ENCODE measurements around the gene AFF1. TPM values are rescaled to one million over a fixed set of nuclear protein-coding genes. Genes with fewer than 3 reads are reported as not detected.
"Not testable (repeated sequence)": the region's sequence is repeated elsewhere in the genome, so short reads cannot be mapped to it uniquely, and the experiment has no call there.

AFF1 gene
- total and polyA plus RNA-seq, 4 experiments from 2014 or later, result 13.6 to 108 (median 66.4) TPM

GRCh38 chr4:87007528-87008446 is 73.0 kb downstream of the AFF1 start:
- H3K27ac Mint-ChIP-seq, result peak overlapping the region; percentile 81 to 97 (median 88)
- POLR2A ChIA-PET (ENCODE audit: partially characterized antibody), result interaction anchor here (0.7 to 10.2 kb wide), 14 partner anchors 9 to 211 kb away, joined by 3 to 376 read pairs (median 6); partner anchors contain the start of gene AFF1
- Histone ChIP-seq H3K27ac (ENCODE audit: low read depth, low read length) (peak overlapping the region; percentile 83), H3K36me3 (ENCODE audit: insufficient read depth, low read length) (no peaks in the 10 kb centered on the region), H3K4me3 (ENCODE audit: low read length in 2 of 2) (peak overlapping the region; percentile 82 to 86), H3K9me3 (ENCODE audit: control insufficient read depth in 1 of 2, low read length in 2 of 2) (no peaks in the 10 kb centered on the region), H3K4me1 (ENCODE audit: insufficient read depth, low read length) (peaks cover 62% of the 10 kb centered on the region), H3K27me3 (ENCODE audit: insufficient read depth, low read length) (no peaks in the 10 kb centered on the region)
- H3K4me3 Mint-ChIP-seq, result peak overlapping the region; percentile 88 to 96 (median 94)
- peaks cover 54 to 65% (median 61%) of the 10 kb centered on the region in 4 donors for H3K4me1 Mint-ChIP-seq
- CTCF ChIA-PET (ENCODE audit: partially characterized antibody), result interaction anchor here (0.7 to 7.0 kb wide), 10 partner anchors 8 to 95 kb away, joined by 3 to 99 read pairs (median 6); partner anchors contain the start of gene AFF1
- peaks cover 0 to 1% (median 0%) of the 10 kb centered on the region in 8 donors for H3K9me3 Mint-ChIP-seq
- H3K27me3 Mint-ChIP-seq, result no peaks in the 10 kb centered on the region
- peak; percentile 9 to 50 (median 16) for DNase-seq
- peaks cover 0 to 11% of the 10 kb centered on the region in 2 donors for H3K36me3 Mint-ChIP-seq
- intact Hi-C loops (cut with micrococcal nuclease), result loop anchor here (2.0 to 5.0 kb wide), 3 partner anchors 65 to 1275 kb away; partner anchors contain the start of genes NUDT9 and PPM1K

GRCh38 chr4:87009095-87009648 is 74.4 kb downstream of the AFF1 start:
- Histone ChIP-seq H3K4me1 (ENCODE audit: insufficient read depth, low read length) (peaks cover 75% of the 10 kb centered on the region), H3K9me3 (ENCODE audit: control insufficient read depth in 1 of 2, low read length in 2 of 2) (no peaks in the 10 kb centered on the region), H3K36me3 (ENCODE audit: insufficient read depth, low read length) (no peaks in the 10 kb centered on the region), H3K4me3 (ENCODE audit: low read length in 2 of 2) (no peak overlapping the region), H3K27me3 (ENCODE audit: insufficient read depth, low read length) (no peaks in the 10 kb centered on the region), H3K27ac (ENCODE audit: low read depth, low read length) (no peak overlapping the region)
- Mint-ChIP-seq H3K36me3 (peaks cover 0 to 11% of the 10 kb centered on the region in 2 donors), H3K4me1 (peaks cover 61 to 75% (median 68%) of the 10 kb centered on the region in 4 donors), H3K4me3 (peak overlapping the region; percentile 17 to 87 (median 76)), H3K27me3 (no peaks in the 10 kb centered on the region), H3K9me3 (peaks cover 0 to 1% (median 0%) of the 10 kb centered on the region in 8 donors), H3K27ac (peak overlapping the region in 3 of 7 donors; percentile 14 to 91 (median 75))
- no peak for DNase-seq
- POLR2A ChIA-PET (ENCODE audit: partially characterized antibody), result interaction anchor here (0.9 to 10.2 kb wide), 4 partner anchors 9 to 94 kb away, joined by 3 to 376 read pairs (median 4); partner anchors contain the start of gene AFF1
- CTCF ChIA-PET (ENCODE audit: partially characterized antibody), result interaction anchor here (1.0 to 7.0 kb wide), 4 partner anchors 32 to 86 kb away, joined by 3 to 99 read pairs (median 32); partner anchors contain the start of gene AFF1
- intact Hi-C loops (cut with micrococcal nuclease), result loop anchor here (5.0 kb wide), 2 partner anchors 63 to 1273 kb away; partner anchors contain the start of gene PPM1K

- Mint-ChIP-seq H3K4me3 (peak overlapping the region in 3 of 8 donors; percentile 32 to 87 (median 80)), H3K4me1 (peaks cover 65 to 80% (median 72%) of the 10 kb centered on the region in 4 donors), H3K27me3 (no peaks in the 10 kb centered on the region), H3K36me3 (peaks cover 0 to 11% of the 10 kb centered on the region in 2 donors), H3K9me3 (peaks cover 0 to 1% (median 0%) of the 10 kb centered on the region in 8 donors), H3K27ac (no peak overlapping the region)
- Histone ChIP-seq H3K4me1 (ENCODE audit: insufficient read depth, low read length) (peaks cover 76% of the 10 kb centered on the region), H3K4me3 (ENCODE audit: low read length in 2 of 2) (no peak overlapping the region), H3K27ac (ENCODE audit: low read depth, low read length) (no peak overlapping the region), H3K36me3 (ENCODE audit: insufficient read depth, low read length) (no peaks in the 10 kb centered on the region), H3K27me3 (ENCODE audit: insufficient read depth, low read length) (no peaks in the 10 kb centered on the region), H3K9me3 (ENCODE audit: control insufficient read depth in 1 of 2, low read length in 2 of 2) (no peaks in the 10 kb centered on the region)
- CTCF ChIA-PET (ENCODE audit: partially characterized antibody), result interaction anchor here (0.6 to 7.0 kb wide), 5 partner anchors 29 to 559 kb away, joined by 3 to 99 read pairs (median 11); partner anchors contain the start of gene AFF1
- intact Hi-C loops (cut with micrococcal nuclease), result no loop called here
- DNase-seq, result no peak
- POLR2A ChIA-PET (ENCODE audit: partially characterized antibody), result interaction anchor here (1.3 to 10.2 kb wide), 2 partner anchors 10 to 72 kb away, joined by 3 to 376 read pairs; partner anchors contain the start of gene AFF1
Measured at GRCh38 chr4:87010192-87010591, 75.4 kb downstream of the AFF1 start.

- Histone ChIP-seq H3K9me3 (ENCODE audit: control insufficient read depth in 1 of 2, low read length in 2 of 2) (no peaks in the 10 kb centered on the region), H3K4me1 (ENCODE audit: insufficient read depth, low read length) (peaks cover 74% of the 10 kb centered on the region), H3K27me3 (ENCODE audit: insufficient read depth, low read length) (no peaks in the 10 kb centered on the region), H3K27ac (ENCODE audit: low read depth, low read length) (no peak overlapping the region), H3K4me3 (ENCODE audit: low read length in 2 of 2) (no peak overlapping the region), H3K36me3 (ENCODE audit: insufficient read depth, low read length) (no peaks in the 10 kb centered on the region)
- DNase-seq, result no peak
- Mint-ChIP-seq H3K27me3 (no peaks in the 10 kb centered on the region), H3K9me3 (peaks cover 0 to 1% (median 0%) of the 10 kb centered on the region in 8 donors), H3K36me3 (peaks cover 0 to 5% of the 10 kb centered on the region in 2 donors), H3K4me1 (peaks cover 59 to 84% (median 70%) of the 10 kb centered on the region in 4 donors), H3K27ac (peak overlapping the region in 2 of 7 donors; percentile 18 to 22), H3K4me3 (peak overlapping the region in 5 of 8 donors; percentile 3 to 47 (median 35))
- CTCF ChIA-PET (ENCODE audit: partially characterized antibody), result interaction anchor here (0.9 to 2.7 kb wide), 5 partner anchors 57 to 89 kb away, joined by 3 to 8 read pairs (median 4); partner anchors contain the start of gene AFF1
- POLR2A ChIA-PET (ENCODE audit: partially characterized antibody), result interaction anchor here (10.2 kb wide), 1 partner anchor 74 kb away, joined by 376 read pairs; the partner anchor contains the start of gene AFF1
- intact Hi-C loops (cut with micrococcal nuclease), result no loop called here
Measured at GRCh38 chr4:87011340-87012034, 76.7 kb downstream of the AFF1 start.

- intact Hi-C loops (cut with micrococcal nuclease), result no loop called here
- Histone ChIP-seq H3K27me3 (ENCODE audit: insufficient read depth, low read length) (no peaks in the 10 kb centered on the region), H3K4me1 (ENCODE audit: insufficient read depth, low read length) (peaks cover 77% of the 10 kb centered on the region), H3K4me3 (ENCODE audit: low read length in 2 of 2) (no peak overlapping the region), H3K36me3 (ENCODE audit: insufficient read depth, low read length) (no peaks in the 10 kb centered on the region), H3K27ac (ENCODE audit: low read depth, low read length) (no peak overlapping the region), H3K9me3 (ENCODE audit: control insufficient read depth in 1 of 2, low read length in 2 of 2) (no peaks in the 10 kb centered on the region)
- H3K4me3 Mint-ChIP-seq, result peak overlapping the region in 6 of 8 donors; percentile 3 to 63 (median 30)
- peaks cover 0 to 5% of the 10 kb centered on the region in 2 donors for H3K36me3 Mint-ChIP-seq
- H3K9me3 Mint-ChIP-seq, result no peaks in the 10 kb centered on the region
- peak overlapping the region in 2 of 7 donors; percentile 1 to 54 for H3K27ac Mint-ChIP-seq
- H3K4me1 Mint-ChIP-seq, result peaks cover 63 to 94% (median 76%) of the 10 kb centered on the region in 4 donors
- peak in 1 of 5 donors; percentile 7 for DNase-seq
- no peaks in the 10 kb centered on the region for H3K27me3 Mint-ChIP-seq
- ChIA-PET POLR2A (ENCODE audit: partially characterized antibody) (interaction anchor here (10.2 kb wide), 1 partner anchor 75 kb away, joined by 376 read pairs; the partner anchor contains the start of gene AFF1), CTCF (ENCODE audit: partially characterized antibody) (interaction anchor here (0.7 to 2.7 kb wide), 4 partner anchors 56 to 90 kb away, joined by 3 to 8 read pairs (median 4); no protein-coding TSS in a partner anchor)
Measured at GRCh38 chr4:87012265-87012953, 77.6 kb downstream of the AFF1 start.

GRCh38 chr4:87012954-87013308 is 78.1 kb downstream of the AFF1 start:
- H3K4me3 ChIP-seq (ENCODE audit: low read length in 2 of 2); H3K27me3 Mint-ChIP-seq; H3K27ac ChIP-seq (ENCODE audit: low read depth, low read length); intact Hi-C loops (cut with micrococcal nuclease); H3K9me3 ChIP-seq (ENCODE audit: control insufficient read depth in 1 of 2, low read length in 2 of 2); H3K36me3 Mint-ChIP-seq; H3K27me3 ChIP-seq (ENCODE audit: insufficient read depth, low read length); H3K27ac Mint-ChIP-seq; H3K9me3 Mint-ChIP-seq; DNase-seq; H3K36me3 ChIP-seq (ENCODE audit: insufficient read depth, low read length): not testable (repeated sequence)
- ChIA-PET POLR2A (ENCODE audit: partially characterized antibody) (interaction anchor here (10.2 kb wide), 1 partner anchor 75 kb away, joined by 376 read pairs; the partner anchor contains the start of gene AFF1), CTCF (ENCODE audit: partially characterized antibody) (interaction anchor here (0.7 to 2.7 kb wide), 3 partner anchors 80 to 90 kb away, joined by 3 to 8 read pairs (median 4); no protein-coding TSS in a partner anchor)
- H3K4me1 ChIP-seq (ENCODE audit: insufficient read depth, low read length), result peaks cover 81% of the 10 kb centered on the region
- Mint-ChIP-seq H3K4me3 (peak overlapping the region in 2 of 8 donors; percentile 13 to 62), H3K4me1 (peaks cover 63 to 95% (median 77%) of the 10 kb centered on the region in 4 donors)
